MM.1S (cell line): ENCODE results near the gene CDCA5.
A peak's percentile ranks its signal among the peaks of the same experiment; 100 is the strongest.

ENCODE experiments used
- DNase-seq: peaks from one replicate; pipeline ENCODE4 v3.0.0-alpha.2; 2015
- H2AFZ ChIP-seq: fragments of 300-600 bp; sonication (generic); 2 replicates; pipeline ENCODE4 v1.6.0; 2016; ENCODE audit warnings: antibody characterized with exemption, low read length
- H3F3A ChIP-seq: fragments of 300-600 bp; sonication (generic); 2 replicates; pipeline ENCODE4 v1.6.1; 2016; ENCODE audit warnings: mild to moderate bottlenecking, antibody characterized with exemption, low read length, moderate library complexity, mixed read lengths; ENCODE audit not compliant: insufficient read depth
- H3K27ac ChIP-seq: fragments of 300-600 bp; sonication (generic); 2 replicates; pipeline ENCODE4 v1.5.1; 2016; ENCODE audit warnings: mild to moderate bottlenecking, low read length
- H3K27me3 ChIP-seq: fragments of 300-600 bp; sonication (generic); replicated peaks from 2 replicates; pipeline ENCODE4 v1.6.0; 2016; ENCODE audit warnings: low read length; ENCODE audit not compliant: insufficient read depth
- H3K36me3 ChIP-seq: fragments of 300-600 bp; sonication (generic); replicated peaks from 2 replicates; pipeline ENCODE4 v1.6.1; 2016; ENCODE audit warnings: mild to moderate bottlenecking, low read length, mixed read lengths; ENCODE audit not compliant: insufficient read depth
- H3K4me1 ChIP-seq: fragments of 300-600 bp; sonication (generic); 2 replicates; pipeline ENCODE4 v1.6.1; 2016; ENCODE audit warnings: low read length, mixed read lengths
- H3K4me2 ChIP-seq: fragments of 300-600 bp; sonication (generic); 2 replicates; pipeline ENCODE4 v1.6.0; 2016; ENCODE audit warnings: low read depth, low read length
- H3K4me3 ChIP-seq: fragments of 300-600 bp; sonication (generic); 2 replicates; pipeline ENCODE4 v1.5.1; 2016; ENCODE audit warnings: low read length, mixed read lengths
- H3K79me2 ChIP-seq: fragments of 300-600 bp; sonication (generic); 2 replicates; pipeline ENCODE4 v1.6.1; 2016; ENCODE audit warnings: mixed run types, low read length, mixed read lengths
- H3K9ac ChIP-seq: fragments of 300-600 bp; sonication (generic); 2 replicates; pipeline ENCODE4 v1.6.1; 2016; ENCODE audit warnings: low read length, mixed read lengths
- H3K9me2 ChIP-seq: fragments of 300-600 bp; sonication (generic); replicated peaks from 2 replicates; pipeline ENCODE4 v1.6.1; 2016; ENCODE audit warnings: mild to moderate bottlenecking, low read length, mixed read lengths; ENCODE audit not compliant: insufficient read depth
- H3K9me3 ChIP-seq: fragments of 300-600 bp; sonication (generic); replicated peaks from 2 replicates; pipeline ENCODE4 v1.6.1; 2016; ENCODE audit warnings: mild to moderate bottlenecking, low read length, mixed read lengths; ENCODE audit not compliant: insufficient read depth
- H4K20me1 ChIP-seq: fragments of 300-600 bp; sonication (generic); 2 replicates; pipeline ENCODE4 v1.6.1; 2016; ENCODE audit warnings: mild to moderate bottlenecking, low read length, moderate library complexity, mixed read lengths; ENCODE audit not compliant: insufficient read depth
- EZH2 ChIP-seq: fragments of 300-600 bp; sonication (generic); optimal IDR thresholded peaks from 2 replicates; pipeline ENCODE3; 2017; ENCODE audit warnings: low read depth, mild to moderate bottlenecking, antibody characterized with exemption, low read length, mixed read lengths
- EZH2phosphoT487 ChIP-seq: fragments of 300-600 bp; sonication (generic); IDR thresholded peaks from 2 replicates; pipeline ENCODE4 v1.6.1; 2018; ENCODE audit warnings: antibody characterized with exemption, low read length
- TF ChIP-seq, protein P1 (sequence below): fragments of 300-600 bp; sonication (generic); IDR thresholded peaks from 2 replicates; pipeline ENCODE4 v1.5.1; 2016; ENCODE audit warnings: antibody characterized with exemption, low read length, mixed read lengths

Gene CDCA5

GRCh38 chr11:65071907-65072630 lies 11.8 kb downstream of the CDCA5 start:
- Histone ChIP-seq H3K9me2 (no peaks in the 10 kb centered on the region), H3K9me3 (no peaks in the 10 kb centered on the region), H3K4me3 (no peak overlapping the region), H3K4me1 (peaks cover 12% of the 10 kb centered on the region), H3K27me3 (no peaks in the 10 kb centered on the region), H3K27ac (peak overlapping the region; percentile 8; the same call in 1 of the 2 replicates), H3F3A (no peaks in the 10 kb centered on the region), H4K20me1 (no peaks in the 10 kb centered on the region), H3K36me3 (no peaks in the 10 kb centered on the region), H2AFZ (peak overlapping the region; percentile 3; the same call in 1 of the 2 replicates), H3K4me2 (no peak overlapping the region), H3K9ac (no peak overlapping the region), H3K79me2 (peaks cover 4% of the 10 kb centered on the region)
- no peak for DNase-seq
- TF ChIP-seq, protein P1, sequence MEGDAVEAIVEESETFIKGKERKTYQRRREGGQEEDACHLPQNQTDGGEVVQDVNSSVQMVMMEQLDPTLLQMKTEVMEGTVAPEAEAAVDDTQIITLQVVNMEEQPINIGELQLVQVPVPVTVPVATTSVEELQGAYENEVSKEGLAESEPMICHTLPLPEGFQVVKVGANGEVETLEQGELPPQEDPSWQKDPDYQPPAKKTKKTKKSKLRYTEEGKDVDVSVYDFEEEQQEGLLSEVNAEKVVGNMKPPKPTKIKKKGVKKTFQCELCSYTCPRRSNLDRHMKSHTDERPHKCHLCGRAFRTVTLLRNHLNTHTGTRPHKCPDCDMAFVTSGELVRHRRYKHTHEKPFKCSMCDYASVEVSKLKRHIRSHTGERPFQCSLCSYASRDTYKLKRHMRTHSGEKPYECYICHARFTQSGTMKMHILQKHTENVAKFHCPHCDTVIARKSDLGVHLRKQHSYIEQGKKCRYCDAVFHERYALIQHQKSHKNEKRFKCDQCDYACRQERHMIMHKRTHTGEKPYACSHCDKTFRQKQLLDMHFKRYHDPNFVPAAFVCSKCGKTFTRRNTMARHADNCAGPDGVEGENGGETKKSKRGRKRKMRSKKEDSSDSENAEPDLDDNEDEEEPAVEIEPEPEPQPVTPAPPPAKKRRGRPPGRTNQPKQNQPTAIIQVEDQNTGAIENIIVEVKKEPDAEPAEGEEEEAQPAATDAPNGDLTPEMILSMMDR = 0 out of 2 replicates have a peak, but pooled peaks have one; percentile 3
- no peak for TF ChIP-seq EZH2phosphoT487

DNA sequence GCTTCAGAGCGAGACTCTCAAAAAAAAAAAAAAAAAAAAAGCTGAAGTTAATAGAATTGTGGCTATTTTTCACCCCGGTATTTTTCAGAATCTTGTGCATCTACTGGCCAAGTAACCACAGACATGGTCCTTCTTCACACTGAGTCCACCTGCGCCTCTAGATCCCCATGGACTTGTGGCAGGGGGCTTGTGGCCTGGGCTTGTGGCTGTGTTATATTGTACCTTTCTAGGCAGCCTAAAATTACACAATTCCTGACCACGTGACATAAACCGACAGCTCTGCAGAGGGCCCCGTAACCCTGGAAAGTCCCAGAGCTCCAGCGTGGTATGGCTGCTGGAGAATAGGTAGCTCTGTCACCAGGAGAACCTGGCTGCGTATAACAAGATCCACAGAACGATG lies 14.6 kb downstream of the CDCA5 start:
- no peak for DNase-seq
- Histone ChIP-seq H3K9ac (no peak overlapping the region), H3K9me3 (no peaks in the 10 kb centered on the region), H3K36me3 (no peaks in the 10 kb centered on the region), H4K20me1 (no peaks in the 10 kb centered on the region), H3K27ac (no peak overlapping the region), H3K4me3 (no peak overlapping the region), H3K4me1 (peaks cover 12% of the 10 kb centered on the region), H2AFZ (no peak overlapping the region), H3K27me3 (no peaks in the 10 kb centered on the region), H3K9me2 (no peaks in the 10 kb centered on the region), H3K4me2 (no peak overlapping the region), H3F3A (no peaks in the 10 kb centered on the region), H3K79me2 (no peaks in the 10 kb centered on the region)
- TF ChIP-seq EZH2 = no peak
- TF ChIP-seq EZH2phosphoT487 = no peak
- TF ChIP-seq, protein P1 = no peak

DNA sequence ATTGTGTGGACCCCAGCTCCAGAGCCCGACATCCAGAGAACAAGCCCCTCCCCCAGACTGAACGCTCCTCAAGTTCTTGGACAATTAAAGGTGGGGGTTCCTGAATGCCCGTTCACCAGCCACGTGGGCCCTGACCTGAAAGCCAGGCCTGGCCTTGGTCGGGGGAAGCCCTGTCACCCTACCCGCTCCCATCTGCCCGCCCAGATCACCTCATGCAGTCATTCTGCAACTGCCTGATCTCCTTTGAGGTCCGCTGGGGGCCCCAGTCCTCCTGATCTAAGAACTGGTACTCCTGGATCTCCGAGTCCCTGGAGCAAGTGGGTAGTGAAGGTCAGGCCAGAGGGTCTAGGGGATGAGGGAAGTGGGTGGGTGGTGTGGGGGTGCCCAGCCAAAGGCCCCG lies 16.4 kb downstream of the CDCA5 start:
- Histone ChIP-seq H3K9me3 (no peaks in the 10 kb centered on the region), H3F3A (no peaks in the 10 kb centered on the region), H3K9me2 (no peaks in the 10 kb centered on the region), H3K4me2 (no peak overlapping the region), H3K36me3 (no peaks in the 10 kb centered on the region), H3K27me3 (no peaks in the 10 kb centered on the region), H2AFZ (no peak overlapping the region), H3K9ac (no peak overlapping the region), H3K27ac (no peak overlapping the region), H3K4me3 (no peak overlapping the region), H4K20me1 (no peaks in the 10 kb centered on the region), H3K4me1 (peaks cover 9% of the 10 kb centered on the region), H3K79me2 (no peaks in the 10 kb centered on the region)
- TF ChIP-seq EZH2 = no peak
- no peak for TF ChIP-seq EZH2phosphoT487
- TF ChIP-seq, protein P1 = no peak
- DNase-seq = no peak
